H1 (cell line): ENCODE results near the gene ALG14. TPM values are rescaled to one million over a fixed set of nuclear protein-coding genes. Genes with fewer than 3 reads are reported as not detected.
A peak's percentile ranks its signal among the peaks of the same experiment; 100 is the strongest.

Experiments used
- ATF3 ChIP-seq: IDR thresholded peaks from 2 replicates; pipeline ENCODE4 v1.6.1; 2011; ENCODE audit warnings: low read depth, mild to moderate bottlenecking, low read length; ENCODE audit not compliant: insufficient read depth
- BACH1 ChIP-seq: IDR thresholded peaks from 2 replicates; pipeline ENCODE4 v1.6.1; 2012; ENCODE audit warnings: low read length, improper control_type of control experiment
- CTCF ChIP-seq, 3 experiments: IDR thresholded peaks; 1 replicate in 2 of 3; 2 replicates in 1 of 3; pipeline versions ENCODE4 v1.5.1 to v1.6.1; 2011; ENCODE audit warnings: low read length in 3 of 3, mild to moderate bottlenecking in 3 of 3, inconsistent platforms in 2 of 3, low read depth in 1 of 3, moderate library complexity in 1 of 3; ENCODE audit not compliant: insufficient read depth in 1 of 3; ENCODE audit errors: control extremely low read depth in 1 of 3
- E2F6 ChIP-seq: IDR thresholded peaks from 2 replicates; pipeline ENCODE4 v1.6.1; 2012; ENCODE audit warnings: inconsistent platforms
- EGR1 ChIP-seq: IDR thresholded peaks from 2 replicates; pipeline ENCODE4 v1.6.1; 2011; ENCODE audit warnings: low read depth, low read length, borderline replicate concordance
- JUN ChIP-seq: IDR thresholded peaks from 2 replicates; pipeline ENCODE4 v1.6.1; 2011; ENCODE audit warnings: low read depth, mild to moderate bottlenecking, improper control_type of control experiment, low read length
- JUND ChIP-seq: IDR thresholded peaks from 2 replicates; pipeline ENCODE4 v1.6.1; 2011; ENCODE audit warnings: mild to moderate bottlenecking, improper control_type of control experiment, low read length
- KDM1A ChIP-seq: fragments of 200-600, 300-600 bp; sonication (generic); IDR thresholded peaks from 2 replicates; pipeline ENCODE4 v1.7.1; 2016; ENCODE audit warnings: mild to moderate bottlenecking, low read length, borderline replicate concordance
- KDM4A ChIP-seq: IDR thresholded peaks from one replicate; pipeline ENCODE4 v1.7.1; 2012; ENCODE audit warnings: low read depth, mild to moderate bottlenecking, moderate library complexity, low read length, inconsistent platforms; ENCODE audit not compliant: severe bottlenecking
- KDM5A ChIP-seq: fragments of 200-600 bp; IDR thresholded peaks from 2 replicates; pipeline ENCODE4 v1.7.1; 2012; ENCODE audit warnings: mild to moderate bottlenecking, low read length, inconsistent platforms, mixed read lengths
- MAX ChIP-seq: IDR thresholded peaks from 2 replicates; pipeline ENCODE4 v1.6.1; 2012; ENCODE audit warnings: inconsistent platforms
- POLR2AphosphoS5 ChIP-seq: IDR thresholded peaks from 2 replicates; pipeline ENCODE4 v1.6.1; 2011; ENCODE audit warnings: low read depth, low read length
- POU5F1 ChIP-seq: IDR thresholded peaks from 2 replicates; pipeline ENCODE4 v1.6.1; 2011; ENCODE audit warnings: low read depth, mild to moderate bottlenecking, low read length, moderate library complexity
- RAD21 ChIP-seq, 2 experiments: IDR thresholded peaks in 1 of 2; conservative IDR thresholded peaks in 1 of 2; 2 replicates each; pipeline ENCODE4 v1.6.1; 2011; ENCODE audit warnings: low read depth in 2 of 2, low read length in 2 of 2, improper control_type of control experiment in 1 of 2, inconsistent platforms in 1 of 2, mild to moderate bottlenecking in 1 of 2, moderate library complexity in 1 of 2
- SP4 ChIP-seq: IDR thresholded peaks from 2 replicates; pipeline ENCODE4 v1.6.1; 2012; ENCODE audit warnings: low read length, inconsistent platforms
- TAF1 ChIP-seq: IDR thresholded peaks from 2 replicates; pipeline ENCODE4 v1.6.1; 2011; ENCODE audit warnings: mild to moderate bottlenecking, low read depth, low read length
- TAF7 ChIP-seq: optimal IDR thresholded peaks from 2 replicates; pipeline ENCODE3; 2011; ENCODE audit warnings: low read depth, mild to moderate bottlenecking, inconsistent platforms, low read length, moderate library complexity, borderline replicate concordance
- TBP ChIP-seq: IDR thresholded peaks from 2 replicates; pipeline ENCODE4 v1.6.1; 2011; ENCODE audit warnings: low read depth, low read length, improper control_type of control experiment
- TEAD4 ChIP-seq: IDR thresholded peaks from 2 replicates; pipeline ENCODE4 v1.6.1; 2012; ENCODE audit warnings: low read depth, low read length, inconsistent platforms, mixed read lengths
- USF2 ChIP-seq: IDR thresholded peaks from 2 replicates; pipeline ENCODE4 v1.6.1; 2011; ENCODE audit warnings: low read length, improper control_type of control experiment
- polyA plus RNA-seq, 7 experiments: library from polyadenylated mRNA; depleted of rRNA in 3 of 7; stranded (reverse) in 5 of 7; unstranded in 2 of 7; fragments of >200 nt in 5 of 7; fragments of 200-250 nt in 2 of 7; gene quantifications; 1 replicate in 5 of 7; 2 replicates in 1 of 7; 4 replicates in 1 of 7; pipeline versions ENCODE4 v1.2.1 to v1.2.3, GENCODE V29; 2011 to 2013; ENCODE audit warnings: missing spikeins in 2 of 7, mixed read lengths in 2 of 7
- total RNA-seq: library from RNA; stranded (reverse); fragmentation: NEBNext Ultra II Directional; extraction: Animal tissue kit (Norgen Biotek cat#: 25700); gene quantifications from 2 replicates; pipeline ENCODE4 v1.2.1, GENCODE V29; 2021

ALG14 gene
- total and polyA plus RNA-seq, 2 of the 8 experiments (the other 6 are each of a cell fraction or from before 2014, with no cell fraction given): 0.95 to 1.3 TPM

GRCh38 chr1:95116580-95117206 is 43.9 kb upstream of the ALG14 start (continued):
- TF ChIP-seq JUND: no peak; the same call in 1 of the 2 replicates
- TF ChIP-seq TAF7: no peak
- TF ChIP-seq MAX: peak; percentile 63; the same call in 1 of the 2 replicates
- TF ChIP-seq KDM1A: no peak
- TF ChIP-seq KDM4A: peak; percentile 72
- no peak for TF ChIP-seq TAF1
- TF ChIP-seq SP4: no peak
- no peak for TF ChIP-seq POU5F1
- no peak for TF ChIP-seq JUN
- TF ChIP-seq POLR2AphosphoS5: no peak
- TF ChIP-seq EGR1: peak; percentile 81
- no peak for TF ChIP-seq ATF3
- TF ChIP-seq TBP: no peak
- TF ChIP-seq RAD21 (IDR thresholded peaks at IDR 0.05 in 1 of 2, conservative IDR thresholded peaks at IDR 0.05 in 1 of 2; ENCODE audit: low read depth in 2 of 2, low read length in 2 of 2): peak; percentile 35 to 62
- peak; percentile 54 for TF ChIP-seq BACH1
- 0 out of 2 replicates have a peak, but pooled peaks have one; percentile 25 for TF ChIP-seq E2F6
- peak; percentile 69 to 76 (median 75) for TF ChIP-seq CTCF (IDR thresholded peaks at IDR 0.05; ENCODE audit: control extremely low read depth in 1 of 3, insufficient read depth in 1 of 3, low read depth in 1 of 3, low read length in 3 of 3)
- TF ChIP-seq TEAD4: peak; percentile 86; the same call in 1 of the 2 replicates
- no peak for TF ChIP-seq USF2
- no peak for TF ChIP-seq KDM5A
